Mesodermal cell (in vitro differentiated cells): ENCODE measurements around the gene OXGR1.
"Not testable (repeated sequence)": the region's sequence is repeated elsewhere in the genome, so short reads cannot be mapped to it uniquely, and the experiment has no call there.

Source experiments
- H3K27ac ChIP-seq: 2 replicates; pipeline ENCODE4 v1.7.0; 2013; ENCODE audit warnings: mild to moderate bottlenecking, low read depth, low read length, moderate library complexity; ENCODE audit not compliant: severe bottlenecking
- H3K36me3 ChIP-seq: 2 replicates; pipeline ENCODE4 v1.7.1; 2013; ENCODE audit warnings: mild to moderate bottlenecking, low read length, moderate library complexity; ENCODE audit not compliant: control insufficient read depth, insufficient read depth
- H3K4me1 ChIP-seq: one replicate; pipeline ENCODE4 v1.7.1; 2013; ENCODE audit warnings: mild to moderate bottlenecking, low read length; ENCODE audit not compliant: insufficient read depth, control insufficient read depth, poor library complexity, severe bottlenecking
- H3K4me3 ChIP-seq: 2 replicates; pipeline ENCODE4 v1.7.0; 2013; ENCODE audit warnings: low read length, control low read depth, mild to moderate bottlenecking; ENCODE audit not compliant: insufficient read depth, poor library complexity, severe bottlenecking; ENCODE audit errors: extremely low read depth
- H3K9me3 ChIP-seq: 2 replicates; pipeline ENCODE4 v1.7.1; 2013; ENCODE audit warnings: mild to moderate bottlenecking, low read length, moderate library complexity; ENCODE audit not compliant: control insufficient read depth
- WGBS, 2 experiments: methylation state at CpG; one replicate each; pipeline ENCODE4 v1.1.5; 2013; ENCODE audit warnings: missing lambda C conversion rate in 2 of 2; ENCODE audit not compliant: insufficient coverage in 2 of 2; 5-methylcytosine and 5-hydroxymethylcytosine counted together

Gene OXGR1

GRCh38 chr13:96992633-96993032 is 1.6 kb downstream of the OXGR1 start:
- Histone ChIP-seq H3K4me3 (no peak overlapping the region), H3K36me3 (no peaks in the 10 kb centered on the region), H3K4me1 (peaks cover 4% of the 10 kb centered on the region), H3K9me3 (no peaks in the 10 kb centered on the region), H3K27ac (no peak overlapping the region)
- WGBS, 2 experiments = 83% methylated on average over 1 of the region's 2 CpGs; no CpG with 5 or more reads in 1 of the 2 experiments

DNA sequence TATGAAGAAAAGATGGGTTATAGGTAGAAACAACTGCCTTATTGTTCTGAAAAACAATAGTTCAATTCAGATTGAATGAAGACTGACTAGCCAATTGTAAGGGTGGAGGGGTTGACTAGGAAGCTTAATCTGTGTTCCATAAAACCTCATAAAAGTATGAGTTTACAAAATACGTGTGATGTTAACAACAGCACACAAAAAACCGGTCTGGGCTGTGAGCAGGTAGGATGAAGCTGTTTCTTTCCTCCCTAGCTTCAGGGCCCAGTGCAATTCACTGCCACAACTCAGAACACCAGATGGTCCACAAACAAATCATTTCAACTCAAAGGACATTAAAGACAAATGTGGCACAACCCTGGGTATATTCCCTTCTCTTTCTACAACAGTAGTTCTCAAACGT is 3.2 kb downstream of the OXGR1 start:
- Histone ChIP-seq H3K36me3 (no peaks in the 10 kb centered on the region), H3K9me3 (no peaks in the 10 kb centered on the region), H3K4me1 (peaks cover 4% of the 10 kb centered on the region), H3K27ac (no peak overlapping the region), H3K4me3 (no peak overlapping the region)
- WGBS, 2 experiments = no CpG with 5 or more reads among the region's 3 CpGs

GRCh38 chr13:96988441-96988840 is 5.8 kb downstream of the OXGR1 start:
- H3K36me3 ChIP-seq = no peaks in the 10 kb centered on the region
- no peak overlapping the region for H3K4me3 ChIP-seq
- H3K4me1 ChIP-seq = no peaks in the 10 kb centered on the region
- no peaks in the 10 kb centered on the region for H3K9me3 ChIP-seq
- H3K27ac ChIP-seq = no peak overlapping the region
- 90 to 92% methylated on average over 2 to 3 of the region's 5 CpGs for WGBS, 2 experiments

DNA sequence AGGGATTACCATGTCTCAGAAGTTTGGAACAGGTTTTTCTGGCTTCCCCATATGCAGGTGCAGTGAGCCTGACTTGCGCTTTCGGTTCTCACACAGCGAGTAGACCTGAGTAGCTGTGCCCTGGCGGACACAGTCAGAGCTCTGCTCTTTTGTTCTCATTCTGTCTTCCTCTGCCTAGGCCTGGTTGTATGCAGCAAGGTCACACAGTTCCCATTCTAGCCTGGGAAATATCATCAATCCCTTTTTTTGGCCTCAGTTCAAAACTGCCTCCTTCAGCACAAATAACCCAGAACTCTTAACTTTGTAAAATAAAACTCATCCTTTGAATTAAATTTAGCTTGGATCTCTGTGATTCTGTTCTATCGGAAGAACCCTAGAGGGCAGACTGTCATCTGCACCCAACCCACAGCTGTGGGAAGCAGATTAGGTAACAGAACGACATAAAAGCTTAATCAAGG is 10.2 kb downstream of the OXGR1 start:
- 75 to 78% methylated on average over 5 to 6 of the region's 6 CpGs for WGBS, 2 experiments
- Histone ChIP-seq H3K4me3 (no peak overlapping the region), H3K36me3 (no peaks in the 10 kb centered on the region), H3K4me1 (no peaks in the 10 kb centered on the region), H3K27ac (no peak overlapping the region), H3K9me3 (no peaks in the 10 kb centered on the region)

DNA sequence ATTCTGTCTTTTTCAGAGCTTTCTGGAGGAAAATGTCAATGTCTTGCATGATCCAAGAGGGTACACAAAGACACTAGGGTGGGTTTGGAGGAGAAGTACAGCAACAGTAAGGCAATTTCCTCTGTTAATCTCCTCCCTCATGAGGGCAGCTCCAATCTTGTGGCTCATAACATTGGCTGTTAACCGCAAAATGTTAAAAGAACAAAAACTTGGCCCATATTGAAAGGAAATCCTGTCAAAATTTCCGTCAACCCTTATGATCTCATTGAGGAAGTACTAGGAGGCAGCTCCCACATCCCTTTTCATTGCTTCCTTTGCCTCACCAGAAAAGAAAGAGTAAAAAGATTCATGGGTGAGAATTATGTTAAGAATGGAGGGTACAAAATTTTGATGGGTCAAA is 11.6 kb downstream of the OXGR1 start:
- Histone ChIP-seq H3K4me3 (no peak overlapping the region), H3K4me1 (no peaks in the 10 kb centered on the region), H3K27ac (no peak overlapping the region), H3K36me3 (no peaks in the 10 kb centered on the region), H3K9me3 (no peaks in the 10 kb centered on the region)
- 100% methylated on average over 1 to 2 of the region's 2 CpGs for WGBS, 2 experiments

- H3K9me3 ChIP-seq = peaks cover 13% of the 10 kb centered on the region
- H3K27ac ChIP-seq, H3K4me1 ChIP-seq, H3K36me3 ChIP-seq, H3K4me3 ChIP-seq: not testable (repeated sequence)
- WGBS, 2 experiments = no CpG with 5 or more reads among the region's 1 CpG
Measured at GRCh38 chr13:96979861-96980260, 14.4 kb downstream of the OXGR1 start.

DNA sequence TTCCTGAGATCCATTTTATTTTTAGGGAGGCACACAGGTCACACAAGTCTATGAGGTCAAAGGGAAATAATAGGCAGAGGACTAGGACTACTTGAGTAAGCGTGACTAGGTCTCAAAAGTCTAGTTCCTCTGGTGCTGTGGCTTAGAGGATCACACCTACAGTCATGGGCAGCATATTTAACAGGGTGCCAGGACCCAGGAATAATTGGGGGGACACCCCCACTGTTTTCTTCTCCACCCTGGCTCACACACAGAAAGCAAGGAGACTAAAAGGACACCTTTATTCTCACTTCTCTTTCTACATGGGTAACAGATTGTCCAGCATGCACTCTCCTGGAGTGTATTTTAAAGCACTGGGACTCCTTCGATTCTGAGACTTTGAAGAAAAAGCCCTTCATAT is 26.2 kb downstream of the OXGR1 start:
- Histone ChIP-seq H3K4me3 (no peak overlapping the region), H3K9me3 (peaks cover 26% of the 10 kb centered on the region), H3K36me3 (no peaks in the 10 kb centered on the region), H3K27ac (no peak overlapping the region), H3K4me1 (no peaks in the 10 kb centered on the region)
- 62 to 86% methylated on average over 1 to 2 of the region's 2 CpGs for WGBS, 2 experiments

DNA sequence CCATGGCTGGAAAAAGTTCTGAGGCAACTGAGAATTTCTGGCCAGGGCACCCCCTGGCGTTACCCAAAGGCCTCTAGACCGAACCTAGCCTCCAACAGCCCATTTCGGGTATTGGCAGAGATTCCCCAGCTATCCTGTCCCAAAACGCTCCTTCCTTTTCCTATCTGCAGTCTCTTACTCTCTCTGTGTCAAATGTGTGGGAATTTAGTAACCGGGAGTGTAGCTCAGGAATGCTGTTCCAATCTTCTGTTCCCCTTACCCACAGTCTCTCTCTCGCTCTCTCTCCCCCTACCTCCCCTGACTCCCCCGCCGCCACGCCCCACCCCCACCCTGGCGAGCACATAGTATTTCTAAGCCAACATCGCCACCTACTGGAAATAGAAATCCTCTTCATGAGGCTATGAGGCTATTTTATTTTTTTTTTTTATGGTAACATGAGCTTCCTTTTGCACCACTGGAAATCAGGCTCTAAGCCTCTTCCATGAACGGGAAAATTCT is 27.0 kb downstream of the OXGR1 start:
- Histone ChIP-seq H3K9me3 (peaks cover 26% of the 10 kb centered on the region), H3K4me1 (no peaks in the 10 kb centered on the region), H3K36me3 (no peaks in the 10 kb centered on the region), H3K27ac (no peak overlapping the region), H3K4me3 (no peak overlapping the region)
- 85 to 91% methylated on average over 4 of the region's 12 CpGs for WGBS, 2 experiments

GRCh38 chr13:96966415-96967102 is 27.7 kb downstream of the OXGR1 start:
- H3K9me3 ChIP-seq = peaks cover 26% of the 10 kb centered on the region
- no peaks in the 10 kb centered on the region for H3K36me3 ChIP-seq
- H3K27ac ChIP-seq = no peak overlapping the region
- 89 to 90% methylated on average over 6 to 10 of the region's 12 CpGs for WGBS, 2 experiments
- no peaks in the 10 kb centered on the region for H3K4me1 ChIP-seq
- no peak overlapping the region for H3K4me3 ChIP-seq

DNA sequence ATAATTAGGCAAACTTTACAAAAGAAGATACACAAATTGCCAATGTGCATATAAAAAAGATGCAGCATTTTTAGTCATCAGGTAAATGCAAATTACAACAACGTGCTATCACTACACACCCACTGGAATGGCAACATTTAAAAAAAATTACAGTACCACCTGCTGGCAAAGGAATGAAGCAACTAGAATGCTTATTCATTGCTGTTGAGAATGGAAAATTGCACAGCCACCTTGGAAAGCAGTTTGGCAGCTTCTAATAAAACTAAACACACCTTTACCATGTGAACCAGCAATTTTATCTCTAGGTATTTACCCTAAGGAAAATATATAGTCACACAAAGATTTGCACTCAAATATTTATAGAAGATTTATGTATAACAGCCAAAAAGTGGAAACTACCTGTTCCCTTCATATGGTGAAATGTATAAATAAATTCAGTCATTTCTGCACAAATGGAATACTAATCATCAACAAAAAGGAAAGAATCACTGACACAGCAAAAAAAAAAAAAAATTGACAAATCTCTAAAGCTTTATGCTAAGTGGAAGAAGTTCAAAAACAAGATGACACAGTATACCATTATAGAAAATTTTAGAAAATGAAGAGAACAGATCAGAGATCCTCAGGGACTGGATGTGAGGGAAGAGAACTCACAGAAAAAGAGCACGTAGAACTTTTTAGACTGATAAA is 30.3 kb downstream of the OXGR1 start:
- 100% methylated on average over 1 of the region's 2 CpGs; no CpG with 5 or more reads in 1 of the 2 experiments for WGBS, 2 experiments
- Histone ChIP-seq H3K9me3 (peaks cover 20% of the 10 kb centered on the region), H3K4me1 (no peaks in the 10 kb centered on the region), H3K27ac (no peak overlapping the region), H3K4me3 (no peak overlapping the region), H3K36me3 (no peaks in the 10 kb centered on the region)

DNA sequence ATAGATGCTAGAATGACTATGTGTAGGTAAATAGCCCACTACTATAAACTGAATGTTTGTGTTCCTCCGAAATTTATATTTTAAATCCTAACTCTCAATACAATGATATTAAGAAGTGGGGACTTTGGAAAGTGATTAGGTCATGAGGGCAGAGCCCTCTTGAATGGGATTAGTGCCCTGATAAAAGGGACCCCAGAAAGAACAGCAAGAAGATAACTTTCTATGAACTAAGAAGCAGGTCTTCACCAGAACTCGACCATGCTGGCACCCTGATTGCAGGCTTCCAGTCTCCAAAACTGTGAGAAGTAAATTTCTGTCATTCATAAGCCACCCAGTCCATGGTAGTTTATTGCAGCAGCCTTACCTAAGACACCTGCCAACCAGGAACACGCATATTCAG is 33.9 kb downstream of the OXGR1 start:
- Histone ChIP-seq H3K9me3 (no peaks in the 10 kb centered on the region), H3K36me3 (no peaks in the 10 kb centered on the region), H3K4me1 (no peaks in the 10 kb centered on the region), H3K4me3 (no peak overlapping the region), H3K27ac (no peak overlapping the region)
- 50 to 80% methylated on average over 1 of the region's 3 CpGs for WGBS, 2 experiments
